K562 (cell line): Measurements from ENCODE around the gene TSPAN14. TPM values are rescaled to one million over a fixed set of nuclear protein-coding genes. Genes with fewer than 3 reads are reported as not detected.

Experiments used
- DEAF1 ChIP-seq: fragments of 450-650 bp; formaldehyde crosslinking; IDR thresholded peaks from 2 replicates; pipeline ENCODE4 v1.4.0; 2020; ENCODE audit warnings: mild to moderate bottlenecking, moderate library complexity
- ETV5 ChIP-seq: sonication (generic); formaldehyde crosslinking; IDR thresholded peaks from 2 replicates; pipeline ENCODE4 v1.4.0; 2020; ENCODE audit warnings: low read depth, mild to moderate bottlenecking, missing genetic modification reagents
- HSF4 ChIP-seq: fragments of 250-450 bp; sonication (Bioruptor Pico); IDR thresholded peaks from 2 replicates; pipeline ENCODE4 v2.1.2; 2022; ENCODE audit warnings: mild to moderate bottlenecking, moderate library complexity, borderline replicate concordance
- NONO ChIP-seq, 2 experiments: fragments of 200-400 bp in 1 of 2; fragments of 450-650 bp in 1 of 2; formaldehyde crosslinking in 1 of 2; IDR thresholded peaks; 2 replicates each; pipeline ENCODE4 v1.6.1; 2017; ENCODE audit warnings: low read depth in 2 of 2, mild to moderate bottlenecking in 2 of 2, moderate library complexity in 2 of 2, low read length in 1 of 2
- STAT5B ChIP-seq: fragments of 250-450 bp; sonication (Bioruptor Pico); IDR thresholded peaks from 2 replicates; pipeline ENCODE4 v1.8.0; 2021; ENCODE audit warnings: mild to moderate bottlenecking, inconsistent platforms
- ZC3H4 ChIP-seq: sonication (generic); formaldehyde crosslinking; IDR thresholded peaks from 2 replicates; pipeline ENCODE4 v1.9.0; 2021; ENCODE audit warnings: missing genetic modification reagents, borderline replicate concordance
- ZNF511 ChIP-seq: sonication (generic); formaldehyde crosslinking; IDR thresholded peaks from 2 replicates; pipeline ENCODE4 v1.8.0; 2022; ENCODE audit warnings: mild to moderate bottlenecking, missing genetic modification reagents
- polyA plus RNA-seq, 8 experiments: library from polyadenylated mRNA; depleted of rRNA in 4 of 8; stranded (reverse) in 5 of 8; unstranded in 3 of 8; fragments of >200 nt; fragmentation: Nextera tagmentation in 2 of 8; fragmentation: Illumina TruSeq in 1 of 8; extraction: Ambion mirVana in 2 of 8; extraction: Trizol in 1 of 8; gene quantifications; 2 replicates each; pipeline versions ENCODE4 v1.2.1 to v1.2.3, GENCODE V29; 2011 to 2014; ENCODE audit warnings: inconsistent platforms in 1 of 8, missing spikeins in 1 of 8
- total RNA-seq, 7 experiments: library from RNA; depleted of rRNA in 6 of 7; stranded (reverse); fragments of >200 nt in 6 of 7; fragmentation: Illumina TruSeq in 2 of 7; extraction: Trizol in 2 of 7; gene quantifications; 2 replicates each; pipeline versions ENCODE4 v1.2.1 to v1.2.3, GENCODE V29; 2011 to 2021; ENCODE audit warnings: low replicate concordance in 1 of 7
- TF ChIP-seq, protein P1 (sequence below): sonication (generic); formaldehyde crosslinking; IDR thresholded peaks from 2 replicates; pipeline ENCODE4 v1.8.0; 2023; ENCODE audit warnings: missing genetic modification reagents, mild to moderate bottlenecking, borderline replicate concordance
- TF ChIP-seq, protein P2 (sequence below), 2 experiments: fragments of 450-650 bp; formaldehyde crosslinking in 1 of 2; IDR thresholded peaks; 2 replicates each; pipeline versions ENCODE4 v1.4.0 to v1.6.1; 2014 to 2020; ENCODE audit warnings: mild to moderate bottlenecking in 2 of 2, borderline replicate concordance in 1 of 2, low read depth in 1 of 2

Gene TSPAN14
- total and polyA plus RNA-seq, 9 of the 15 experiments (the other 6 are each of a cell fraction or from before 2014, with no cell fraction given), result 5.8 to 92.9 (median 23.3) TPM

DNA sequence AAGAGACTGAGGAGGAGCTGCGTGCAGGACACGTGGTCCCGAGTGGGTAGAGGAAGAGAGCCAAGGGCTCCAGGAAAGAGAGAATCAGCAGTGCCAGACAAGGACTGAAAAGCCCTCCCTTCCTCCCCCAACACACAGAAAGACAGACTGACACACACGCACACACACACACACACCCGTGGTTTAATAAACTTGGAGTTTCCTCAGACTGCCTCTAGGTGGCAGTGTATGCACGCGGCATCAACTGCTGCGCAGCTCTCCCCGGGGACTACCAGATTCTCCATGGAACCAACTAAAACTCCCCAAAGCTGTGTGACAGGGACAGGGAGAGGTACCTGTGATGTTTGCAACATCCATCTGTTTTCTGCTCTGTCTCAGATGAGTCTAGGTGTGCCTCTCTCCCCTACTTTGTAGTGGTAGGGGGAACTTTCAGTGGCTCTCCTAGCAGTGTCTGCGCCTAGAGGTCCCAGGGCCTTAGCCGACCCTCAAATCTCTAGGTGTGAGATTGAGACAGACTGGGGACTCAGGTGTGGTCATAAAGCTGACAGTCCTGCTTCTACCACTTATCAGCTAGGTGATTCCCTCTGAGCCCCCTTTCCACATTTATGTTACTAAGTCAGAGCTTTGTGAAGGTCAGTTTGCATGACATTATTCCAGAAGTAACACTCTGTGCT, 9.3 kb upstream of the TSPAN14 start (continued):
- TF ChIP-seq, protein P1, sequence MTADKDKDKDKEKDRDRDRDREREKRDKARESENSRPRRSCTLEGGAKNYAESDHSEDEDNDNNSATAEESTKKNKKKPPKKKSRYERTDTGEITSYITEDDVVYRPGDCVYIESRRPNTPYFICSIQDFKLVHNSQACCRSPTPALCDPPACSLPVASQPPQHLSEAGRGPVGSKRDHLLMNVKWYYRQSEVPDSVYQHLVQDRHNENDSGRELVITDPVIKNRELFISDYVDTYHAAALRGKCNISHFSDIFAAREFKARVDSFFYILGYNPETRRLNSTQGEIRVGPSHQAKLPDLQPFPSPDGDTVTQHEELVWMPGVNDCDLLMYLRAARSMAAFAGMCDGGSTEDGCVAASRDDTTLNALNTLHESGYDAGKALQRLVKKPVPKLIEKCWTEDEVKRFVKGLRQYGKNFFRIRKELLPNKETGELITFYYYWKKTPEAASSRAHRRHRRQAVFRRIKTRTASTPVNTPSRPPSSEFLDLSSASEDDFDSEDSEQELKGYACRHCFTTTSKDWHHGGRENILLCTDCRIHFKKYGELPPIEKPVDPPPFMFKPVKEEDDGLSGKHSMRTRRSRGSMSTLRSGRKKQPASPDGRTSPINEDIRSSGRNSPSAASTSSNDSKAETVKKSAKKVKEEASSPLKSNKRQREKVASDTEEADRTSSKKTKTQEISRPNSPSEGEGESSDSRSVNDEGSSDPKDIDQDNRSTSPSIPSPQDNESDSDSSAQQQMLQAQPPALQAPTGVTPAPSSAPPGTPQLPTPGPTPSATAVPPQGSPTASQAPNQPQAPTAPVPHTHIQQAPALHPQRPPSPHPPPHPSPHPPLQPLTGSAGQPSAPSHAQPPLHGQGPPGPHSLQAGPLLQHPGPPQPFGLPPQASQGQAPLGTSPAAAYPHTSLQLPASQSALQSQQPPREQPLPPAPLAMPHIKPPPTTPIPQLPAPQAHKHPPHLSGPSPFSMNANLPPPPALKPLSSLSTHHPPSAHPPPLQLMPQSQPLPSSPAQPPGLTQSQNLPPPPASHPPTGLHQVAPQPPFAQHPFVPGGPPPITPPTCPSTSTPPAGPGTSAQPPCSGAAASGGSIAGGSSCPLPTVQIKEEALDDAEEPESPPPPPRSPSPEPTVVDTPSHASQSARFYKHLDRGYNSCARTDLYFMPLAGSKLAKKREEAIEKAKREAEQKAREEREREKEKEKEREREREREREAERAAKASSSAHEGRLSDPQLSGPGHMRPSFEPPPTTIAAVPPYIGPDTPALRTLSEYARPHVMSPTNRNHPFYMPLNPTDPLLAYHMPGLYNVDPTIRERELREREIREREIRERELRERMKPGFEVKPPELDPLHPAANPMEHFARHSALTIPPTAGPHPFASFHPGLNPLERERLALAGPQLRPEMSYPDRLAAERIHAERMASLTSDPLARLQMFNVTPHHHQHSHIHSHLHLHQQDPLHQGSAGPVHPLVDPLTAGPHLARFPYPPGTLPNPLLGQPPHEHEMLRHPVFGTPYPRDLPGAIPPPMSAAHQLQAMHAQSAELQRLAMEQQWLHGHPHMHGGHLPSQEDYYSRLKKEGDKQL (CRISPR knock-in tag), result no peak
- TF ChIP-seq ETV5 (CRISPR knock-in tag), result no peak
- TF ChIP-seq STAT5B (CRISPR knock-in tag), result no peak
- TF ChIP-seq HSF4 (CRISPR knock-in tag), result no peak
- no peak for TF ChIP-seq ZNF511
- peak in 1 of 2 experiments; percentile 48; a peak in 1 of 4 replicates for TF ChIP-seq NONO (IDR thresholded peaks at IDR 0.05; ENCODE audit: low read depth in 2 of 2, low read length in 1 of 2)
- TF ChIP-seq DEAF1 (CRISPR knock-in tag), result peak; percentile 96
- TF ChIP-seq ZC3H4, result no peak
- TF ChIP-seq, protein P2, sequence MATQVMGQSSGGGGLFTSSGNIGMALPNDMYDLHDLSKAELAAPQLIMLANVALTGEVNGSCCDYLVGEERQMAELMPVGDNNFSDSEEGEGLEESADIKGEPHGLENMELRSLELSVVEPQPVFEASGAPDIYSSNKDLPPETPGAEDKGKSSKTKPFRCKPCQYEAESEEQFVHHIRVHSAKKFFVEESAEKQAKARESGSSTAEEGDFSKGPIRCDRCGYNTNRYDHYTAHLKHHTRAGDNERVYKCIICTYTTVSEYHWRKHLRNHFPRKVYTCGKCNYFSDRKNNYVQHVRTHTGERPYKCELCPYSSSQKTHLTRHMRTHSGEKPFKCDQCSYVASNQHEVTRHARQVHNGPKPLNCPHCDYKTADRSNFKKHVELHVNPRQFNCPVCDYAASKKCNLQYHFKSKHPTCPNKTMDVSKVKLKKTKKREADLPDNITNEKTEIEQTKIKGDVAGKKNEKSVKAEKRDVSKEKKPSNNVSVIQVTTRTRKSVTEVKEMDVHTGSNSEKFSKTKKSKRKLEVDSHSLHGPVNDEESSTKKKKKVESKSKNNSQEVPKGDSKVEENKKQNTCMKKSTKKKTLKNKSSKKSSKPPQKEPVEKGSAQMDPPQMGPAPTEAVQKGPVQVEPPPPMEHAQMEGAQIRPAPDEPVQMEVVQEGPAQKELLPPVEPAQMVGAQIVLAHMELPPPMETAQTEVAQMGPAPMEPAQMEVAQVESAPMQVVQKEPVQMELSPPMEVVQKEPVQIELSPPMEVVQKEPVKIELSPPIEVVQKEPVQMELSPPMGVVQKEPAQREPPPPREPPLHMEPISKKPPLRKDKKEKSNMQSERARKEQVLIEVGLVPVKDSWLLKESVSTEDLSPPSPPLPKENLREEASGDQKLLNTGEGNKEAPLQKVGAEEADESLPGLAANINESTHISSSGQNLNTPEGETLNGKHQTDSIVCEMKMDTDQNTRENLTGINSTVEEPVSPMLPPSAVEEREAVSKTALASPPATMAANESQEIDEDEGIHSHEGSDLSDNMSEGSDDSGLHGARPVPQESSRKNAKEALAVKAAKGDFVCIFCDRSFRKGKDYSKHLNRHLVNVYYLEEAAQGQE (IDR thresholded peaks at IDR 0.05; ENCODE audit: borderline replicate concordance), result peak; percentile 94
- TF ChIP-seq, protein P2 (CRISPR knock-in tag; IDR thresholded peaks at IDR 0.05; ENCODE audit: low read depth), result no peak
